ENCODE measurements around the gene NCAPG2.

DNA sequence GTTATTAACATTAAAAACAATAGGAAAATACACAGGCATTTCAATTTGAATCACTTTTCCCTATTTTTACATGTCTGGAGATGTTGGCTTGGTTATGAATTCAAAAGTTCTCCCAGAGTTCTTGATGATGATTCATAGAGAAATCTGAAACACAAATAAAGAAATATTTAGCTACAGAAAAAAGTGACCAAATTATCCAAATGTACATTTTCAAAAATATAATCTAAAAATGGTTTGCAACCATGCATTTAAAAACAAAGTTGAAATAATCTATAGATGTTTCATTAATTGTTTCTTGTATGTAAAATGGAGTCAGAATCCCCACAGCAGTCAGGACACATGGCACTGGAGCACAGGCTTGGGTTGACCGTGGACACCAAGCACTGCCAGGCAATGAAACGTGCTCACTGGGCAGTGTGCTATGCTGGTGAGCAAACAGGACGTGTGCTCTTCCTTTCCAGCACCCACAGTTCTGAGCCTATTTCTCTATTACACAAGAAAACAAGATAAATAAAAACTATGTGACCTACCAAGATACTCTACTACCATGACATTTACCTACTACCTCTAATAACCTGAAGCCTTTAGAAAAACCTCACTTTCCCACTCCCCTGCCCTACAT, 72.9 kb downstream of the NCAPG2 start:
- no peak for TF ChIP-seq POLR2A (IDR thresholded peaks at IDR 0.05)
- TF ChIP-seq, protein P1, sequence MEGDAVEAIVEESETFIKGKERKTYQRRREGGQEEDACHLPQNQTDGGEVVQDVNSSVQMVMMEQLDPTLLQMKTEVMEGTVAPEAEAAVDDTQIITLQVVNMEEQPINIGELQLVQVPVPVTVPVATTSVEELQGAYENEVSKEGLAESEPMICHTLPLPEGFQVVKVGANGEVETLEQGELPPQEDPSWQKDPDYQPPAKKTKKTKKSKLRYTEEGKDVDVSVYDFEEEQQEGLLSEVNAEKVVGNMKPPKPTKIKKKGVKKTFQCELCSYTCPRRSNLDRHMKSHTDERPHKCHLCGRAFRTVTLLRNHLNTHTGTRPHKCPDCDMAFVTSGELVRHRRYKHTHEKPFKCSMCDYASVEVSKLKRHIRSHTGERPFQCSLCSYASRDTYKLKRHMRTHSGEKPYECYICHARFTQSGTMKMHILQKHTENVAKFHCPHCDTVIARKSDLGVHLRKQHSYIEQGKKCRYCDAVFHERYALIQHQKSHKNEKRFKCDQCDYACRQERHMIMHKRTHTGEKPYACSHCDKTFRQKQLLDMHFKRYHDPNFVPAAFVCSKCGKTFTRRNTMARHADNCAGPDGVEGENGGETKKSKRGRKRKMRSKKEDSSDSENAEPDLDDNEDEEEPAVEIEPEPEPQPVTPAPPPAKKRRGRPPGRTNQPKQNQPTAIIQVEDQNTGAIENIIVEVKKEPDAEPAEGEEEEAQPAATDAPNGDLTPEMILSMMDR (IDR thresholded peaks at IDR 0.05) = no peak
